B cell (primary cell): ENCODE measurements around the gene MIGA1. TPM values are rescaled to one million over a fixed set of nuclear protein-coding genes. Genes with fewer than 3 reads are reported as not detected.

Experiments
- ATAC-seq: fragments of 200-7000 bp; cut with Tn5 transposase; one replicate; pipeline ENCODE4 v1.10.0; 2021; ENCODE audit warnings: low read depth, mild to moderate bottlenecking, moderate number of reproducible peaks, moderate library complexity
- CTCF ChIA-PET: fragments of 350-600 bp; sonication (Branson Sonifier 250); formaldehyde crosslinking; loops from one replicate; lab custom pipeline; 2021; ENCODE audit warnings: antibody characterized with exemption, inconsistent platforms; lab: Charles Lee
- POLR2A ChIA-PET: fragments of 350-600 bp; sonication (Branson Sonifier 250); formaldehyde crosslinking; loops from one replicate; lab custom pipeline; 2021; ENCODE audit warnings: antibody characterized with exemption; lab: Charles Lee
- DNase-seq: peaks from one replicate; pipeline ENCODE4 v3.0.0; 2013
- H2AFZ ChIP-seq: 2 replicates; pipeline ENCODE4 v1.6.1; 2012; ENCODE audit warnings: mild to moderate bottlenecking, low read depth, low read length; ENCODE audit not compliant: insufficient read depth, poor library complexity, severe bottlenecking
- H3K27ac ChIP-seq, 2 donors: 1 replicate in 1 of 2; 2 replicates in 1 of 2; pipeline ENCODE4 v1.5.1; 2012 to 2013; ENCODE audit warnings: low read length in 2 of 2, mild to moderate bottlenecking in 2 of 2, moderate library complexity in 1 of 2
- H3K27me3 ChIP-seq, 4 experiments: fragments of 200-600 bp in 1 of 4; sonication (generic) in 1 of 4; replicated peaks in 1 of 4; 1 replicate in 2 of 4; 2 replicates in 2 of 4; pipeline versions ENCODE4 v1.6.1 to v1.7.0; 2013 to 2016; ENCODE audit warnings: low read length in 3 of 4, mild to moderate bottlenecking in 2 of 4, mixed read lengths in 1 of 4, moderate library complexity in 1 of 4; ENCODE audit not compliant: insufficient read depth in 4 of 4, control insufficient read depth in 3 of 4; ENCODE audit errors: control extremely low read depth in 1 of 4
- H3K36me3 ChIP-seq, 2 experiments: replicated peaks in 1 of 2; 1 replicate in 1 of 2; 2 replicates in 1 of 2; pipeline versions ENCODE4 v1.6.1 to v1.7.1; 2013; ENCODE audit warnings: low read length in 1 of 2; ENCODE audit not compliant: insufficient read depth in 2 of 2, control insufficient read depth in 1 of 2; ENCODE audit errors: control extremely low read depth in 1 of 2, extremely low read depth in 1 of 2
- H3K4me1 ChIP-seq, 2 donors: fragments of 200-600 bp in 1 of 2; sonication (generic) in 1 of 2; 1 replicate in 1 of 2; 2 replicates in 1 of 2; pipeline versions ENCODE4 v1.5.1 to v1.6.1; 2013 to 2017; ENCODE audit warnings: low read length in 2 of 2; ENCODE audit not compliant: control insufficient read depth in 2 of 2, insufficient read depth in 2 of 2
- H3K4me2 ChIP-seq: replicated peaks from 2 replicates; pipeline ENCODE3; 2012; ENCODE audit warnings: mild to moderate bottlenecking, low read depth, low read length; ENCODE audit not compliant: poor library complexity, severe bottlenecking
- H3K4me3 ChIP-seq, 5 experiments: fragments of 200-600 bp in 1 of 5; sonication (generic) in 1 of 5; 1 replicate in 3 of 5; 2 replicates in 2 of 5; pipeline versions ENCODE4 v1.5.1 to v1.7.0; 2011 to 2016; ENCODE audit warnings: low read length in 4 of 5, mild to moderate bottlenecking in 4 of 5, low read depth in 2 of 5, control low read depth in 1 of 5, moderate library complexity in 1 of 5; ENCODE audit not compliant: insufficient read depth in 1 of 5; ENCODE audit errors: control extremely low read depth in 1 of 5, extremely low read depth in 1 of 5
- H3K79me2 ChIP-seq: fragments of 200-600 bp; sonication (generic); one replicate; pipeline ENCODE4 v1.6.0; 2016; ENCODE audit warnings: low read length; ENCODE audit not compliant: control insufficient read depth, insufficient read depth
- H3K9ac ChIP-seq: fragments of 200-600 bp; sonication (generic); 2 replicates; pipeline ENCODE4 v1.6.1; 2017; ENCODE audit warnings: mild to moderate bottlenecking, low read length, moderate library complexity
- H3K9me3 ChIP-seq, 3 donors: one replicate each; pipeline versions ENCODE4 v1.6.1 to v1.7.1; 2013; ENCODE audit warnings: low read length in 2 of 3; ENCODE audit not compliant: control insufficient read depth in 2 of 3, insufficient read depth in 1 of 3; ENCODE audit errors: control extremely low read depth in 1 of 3
- H4K20me1 ChIP-seq: 2 replicates; pipeline ENCODE4 v1.6.0; 2012; ENCODE audit warnings: mild to moderate bottlenecking, low read length; ENCODE audit not compliant: insufficient read depth, control insufficient read depth, poor library complexity, severe bottlenecking
- H3K27ac Mint-ChIP-seq: one replicate; pipeline ENCODE4 v1.8.0; 2021; ENCODE audit warnings: mixed read lengths
- H3K27me3 Mint-ChIP-seq: one replicate; pipeline ENCODE4 v1.8.0; 2021; ENCODE audit warnings: mixed read lengths
- H3K4me1 Mint-ChIP-seq: one replicate; pipeline ENCODE4 v1.8.0; 2021; ENCODE audit warnings: mixed read lengths
- H3K4me3 Mint-ChIP-seq: one replicate; pipeline ENCODE4 v1.8.0; 2021; ENCODE audit warnings: mixed read lengths
- H3K9me3 Mint-ChIP-seq: one replicate; pipeline ENCODE4 v1.8.0; 2022; ENCODE audit warnings: mixed read lengths; ENCODE audit not compliant: insufficient read depth
- EZH2 ChIP-seq: IDR thresholded peaks from 2 replicates; pipeline ENCODE4 v1.6.1; 2012; ENCODE audit warnings: borderline replicate concordance, low read depth, mild to moderate bottlenecking, moderate library complexity, low read length; ENCODE audit not compliant: insufficient read depth, poor library complexity, severe bottlenecking
- WGBS: methylation state at CpG from one replicate; pipeline ENCODE4 v1.1.5; 2013; ENCODE audit warnings: missing lambda C conversion rate; ENCODE audit not compliant: insufficient coverage; 5-methylcytosine and 5-hydroxymethylcytosine counted together
- intact Hi-C: fragments of 100-400 bp; cut with micrococcal nuclease; formaldehyde crosslinking; loops from one replicate; pipeline ENCODE4 v1.10.0; 2022
- polyA plus RNA-seq: library from polyadenylated mRNA; depleted of rRNA; stranded (reverse); fragments of >200 nt; gene quantifications from 2 replicates; pipeline ENCODE4 v1.2.3, GENCODE V29; 2012
- total RNA-seq, 2 donors: library from RNA; stranded (reverse); fragments of 120-200 nt in 1 of 2; gene quantifications; 1 replicate in 1 of 2; 2 replicates in 1 of 2; pipeline versions ENCODE4 v1.2.3 to v1.2.4, GENCODE V29; 2013 to 2022
- TF ChIP-seq, protein P1 (sequence below): fragments of 200-600 bp; IDR thresholded peaks from one replicate; pipeline ENCODE4 v1.8.0; 2022; ENCODE audit warnings: antibody characterized with exemption, mild to moderate bottlenecking

The MIGA1 gene
- total and polyA plus RNA-seq, 2 donors (not counting 1 experiment from before 2014, with no cell fraction given), result 5.0 to 18.0 TPM

DNA sequence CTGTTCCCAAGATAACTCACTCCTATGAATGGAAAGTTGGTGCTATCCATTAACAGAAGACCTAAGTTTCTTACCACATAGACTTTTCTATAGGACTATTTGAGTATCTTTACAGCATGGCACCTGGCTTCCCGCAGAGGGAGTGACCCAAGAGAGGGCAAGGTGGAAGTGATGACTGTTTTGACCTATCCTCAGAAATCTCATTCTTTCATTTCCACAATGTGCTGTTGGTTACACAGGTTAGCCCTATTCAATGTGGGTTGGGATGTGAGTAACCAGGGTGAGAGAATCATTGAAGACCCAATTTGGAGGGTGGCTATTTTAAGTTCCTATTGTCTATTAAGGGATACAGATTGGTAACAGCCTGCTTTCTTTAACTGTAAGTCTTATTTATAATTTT is 70.6 kb downstream of the MIGA1 start:
- H3K4me2 ChIP-seq, result no peak overlapping the region
- no peak for TF ChIP-seq EZH2
- TF ChIP-seq, protein P1, sequence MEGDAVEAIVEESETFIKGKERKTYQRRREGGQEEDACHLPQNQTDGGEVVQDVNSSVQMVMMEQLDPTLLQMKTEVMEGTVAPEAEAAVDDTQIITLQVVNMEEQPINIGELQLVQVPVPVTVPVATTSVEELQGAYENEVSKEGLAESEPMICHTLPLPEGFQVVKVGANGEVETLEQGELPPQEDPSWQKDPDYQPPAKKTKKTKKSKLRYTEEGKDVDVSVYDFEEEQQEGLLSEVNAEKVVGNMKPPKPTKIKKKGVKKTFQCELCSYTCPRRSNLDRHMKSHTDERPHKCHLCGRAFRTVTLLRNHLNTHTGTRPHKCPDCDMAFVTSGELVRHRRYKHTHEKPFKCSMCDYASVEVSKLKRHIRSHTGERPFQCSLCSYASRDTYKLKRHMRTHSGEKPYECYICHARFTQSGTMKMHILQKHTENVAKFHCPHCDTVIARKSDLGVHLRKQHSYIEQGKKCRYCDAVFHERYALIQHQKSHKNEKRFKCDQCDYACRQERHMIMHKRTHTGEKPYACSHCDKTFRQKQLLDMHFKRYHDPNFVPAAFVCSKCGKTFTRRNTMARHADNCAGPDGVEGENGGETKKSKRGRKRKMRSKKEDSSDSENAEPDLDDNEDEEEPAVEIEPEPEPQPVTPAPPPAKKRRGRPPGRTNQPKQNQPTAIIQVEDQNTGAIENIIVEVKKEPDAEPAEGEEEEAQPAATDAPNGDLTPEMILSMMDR, result no peak
- H3K9ac ChIP-seq, result no peak overlapping the region
- Mint-ChIP-seq H3K4me3 (no peak overlapping the region), H3K27ac (no peak overlapping the region), H3K9me3 (peaks cover 6% of the 10 kb centered on the region), H3K27me3 (no peaks in the 10 kb centered on the region), H3K4me1 (peaks cover 2% of the 10 kb centered on the region)
- no peaks in the 10 kb centered on the region for H3K27me3 ChIP-seq
- H3K36me3 ChIP-seq, result peaks cover 0 to 3% of the 10 kb centered on the region in 2 experiments
- H4K20me1 ChIP-seq, result no peaks in the 10 kb centered on the region
- H3K9me3 ChIP-seq, result no peaks in the 10 kb centered on the region
- ATAC-seq (no peak), DNase-seq (no peak)
- ChIA-PET POLR2A (no interaction called here), CTCF (no interaction called here)
- WGBS, result no CpG with 5 or more reads among the region's 1 CpG
- no peak overlapping the region for H3K4me3 ChIP-seq
- H3K79me2 ChIP-seq, result peaks cover 8% of the 10 kb centered on the region
- intact Hi-C loops, result no loop called here
- peaks cover 12% of the 10 kb centered on the region in 2 donors for H3K4me1 ChIP-seq
- H2AFZ ChIP-seq, result no peak overlapping the region
- H3K27ac ChIP-seq, result no peak overlapping the region

DNA sequence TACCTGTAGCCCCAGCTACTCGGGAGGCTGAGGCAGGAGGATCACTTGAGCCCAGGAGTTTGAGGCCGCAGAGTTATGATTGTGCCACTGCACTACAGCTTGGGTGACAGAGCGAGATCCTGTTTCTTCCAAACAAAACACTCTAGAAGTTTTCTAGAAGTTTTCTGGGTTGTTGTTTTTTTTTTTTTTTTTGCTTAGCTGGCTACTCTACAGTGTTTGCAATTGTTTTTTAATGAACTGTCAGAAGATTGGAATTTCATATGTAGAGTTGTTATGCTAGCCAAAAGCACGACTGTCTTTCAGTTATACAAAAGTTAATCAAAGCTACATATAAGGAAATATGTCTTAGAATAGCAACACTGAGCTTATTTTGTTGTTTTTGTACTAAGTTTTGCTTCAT is 78.1 kb downstream of the MIGA1 start:
- Histone ChIP-seq H3K27ac (no peak overlapping the region), H3K4me3 (no peak overlapping the region), H2AFZ (no peak overlapping the region), H3K36me3 (peaks cover 0 to 13% of the 10 kb centered on the region in 2 experiments), H3K4me2 (no peak overlapping the region), H4K20me1 (no peaks in the 10 kb centered on the region), H3K27me3 (no peaks in the 10 kb centered on the region), H3K9me3 (peaks cover 0 to 4% (median 0%) of the 10 kb centered on the region in 3 donors), H3K79me2 (peaks cover 3% of the 10 kb centered on the region), H3K9ac (no peak overlapping the region), H3K4me1 (no peaks in the 10 kb centered on the region)
- ATAC-seq (no peak), DNase-seq (no peak)
- ChIA-PET POLR2A (no interaction called here), CTCF (no interaction called here)
- no peak overlapping the region for H3K27ac Mint-ChIP-seq
- peaks cover 3% of the 10 kb centered on the region for H3K4me1 Mint-ChIP-seq
- H3K27me3 Mint-ChIP-seq, result no peaks in the 10 kb centered on the region
- H3K9me3 Mint-ChIP-seq, result peaks cover 19% of the 10 kb centered on the region
- TF ChIP-seq EZH2, result no peak
- TF ChIP-seq, protein P1, result no peak
- no peak overlapping the region for H3K4me3 Mint-ChIP-seq
- intact Hi-C loops, result no loop called here
- no CpG with 5 or more reads among the region's 4 CpGs for WGBS
